Kidney (tissue), 14 donors: Measurements from ENCODE around the gene E2F2. TPM values are rescaled to one million over a fixed set of nuclear protein-coding genes. Genes with fewer than 3 reads are reported as not detected.

Experiments
- DNase-seq, 5 donors: peaks; one replicate each; pipeline ENCODE4 v3.0.0-alpha.2; 2013 to 2020
- FAIRE-seq: peaks from 2 replicates; lab custom pipeline; 2012; peaks lifted over from hg19 to GRCh38; lab: Jason Lieb, UNC
- H3K27ac ChIP-seq, 2 donors: one replicate each; pipeline ENCODE4 v1.7.0; 2013; ENCODE audit warnings: low read depth in 2 of 2, low read length in 2 of 2, inconsistent platforms in 1 of 2
- H3K27me3 ChIP-seq: one replicate; pipeline ENCODE4 v1.7.1; 2013; ENCODE audit warnings: low read length, inconsistent platforms; ENCODE audit not compliant: control insufficient read depth, insufficient read depth
- H3K36me3 ChIP-seq, 3 donors: one replicate each; pipeline versions ENCODE4 v1.7.0 to v1.7.1; 2013; ENCODE audit warnings: low read length in 3 of 3, control low read depth in 1 of 3, inconsistent platforms in 1 of 3; ENCODE audit not compliant: insufficient read depth in 3 of 3, control insufficient read depth in 2 of 3
- H3K4me1 ChIP-seq, 3 donors: one replicate each; pipeline versions ENCODE4 v1.7.0 to v1.7.1; 2013; ENCODE audit warnings: low read length in 3 of 3, inconsistent platforms in 1 of 3, low read depth in 1 of 3; ENCODE audit not compliant: control insufficient read depth in 2 of 3, insufficient read depth in 2 of 3
- H3K4me3 ChIP-seq, 3 donors: one replicate each; pipeline versions ENCODE4 v1.7.0 to v1.8.1; 2013; ENCODE audit warnings: low read length in 3 of 3, control low read depth in 1 of 3, inconsistent platforms in 1 of 3
- H3K9ac ChIP-seq, 3 donors: one replicate each; pipeline versions ENCODE4 v1.7.0 to v1.7.1; 2013; ENCODE audit warnings: low read length in 3 of 3, control low read depth in 1 of 3, inconsistent platforms in 1 of 3
- H3K9me3 ChIP-seq, 3 donors: one replicate each; pipeline versions ENCODE4 v1.7.0 to v1.7.1; 2013; ENCODE audit warnings: low read length in 3 of 3, control low read depth in 1 of 3, inconsistent platforms in 1 of 3; ENCODE audit not compliant: control insufficient read depth in 2 of 3, insufficient read depth in 1 of 3
- CTCF ChIP-seq: IDR thresholded peaks from 3 replicates; pipeline ENCODE4 v1.5.1; 2012; ENCODE audit warnings: mild to moderate bottlenecking, moderate library complexity, borderline replicate concordance; ENCODE audit not compliant: insufficient read depth; ENCODE audit errors: extremely low read depth
- intact Hi-C: fragments of 100-400 bp; cut with DNase I; formaldehyde crosslinking; loops from one replicate; pipeline ENCODE4 v1.11.1; 2022
- polyA plus RNA-seq: library from polyadenylated mRNA; stranded (reverse); fragments of 350-450 nt; fragmentation: Illumina TruSeq; extraction: RNeasy Lipid Tissue Mini Kit (QIAGEN cat#74804); gene quantifications from one replicate; pipeline ENCODE4 v1.2.3, GENCODE V29; 2014; ENCODE audit warnings: low read depth, low replicate concordance; ENCODE audit not compliant: insufficient read depth
- total RNA-seq: library from RNA; stranded (reverse); fragmentation: NEBNext Ultra II Directional; extraction: Animal tissue kit (Norgen Biotek cat#: 25700); gene quantifications from one replicate; pipeline ENCODE4 v1.2.1, GENCODE V29; 2021
- donor health status: control.
- donor health status: control.
- donor health status: control.
- donor health status: control.
- donor health status: control.
- donor health status: DM: yes; HTN: yes; CAD: no.
- donor health status: Normal renal cell carcinoma (clear cell type).

E2F2 gene
- total and polyA plus RNA-seq, 2 donors from 2014 or later: 0.50 TPM; not detected in 1

DNA sequence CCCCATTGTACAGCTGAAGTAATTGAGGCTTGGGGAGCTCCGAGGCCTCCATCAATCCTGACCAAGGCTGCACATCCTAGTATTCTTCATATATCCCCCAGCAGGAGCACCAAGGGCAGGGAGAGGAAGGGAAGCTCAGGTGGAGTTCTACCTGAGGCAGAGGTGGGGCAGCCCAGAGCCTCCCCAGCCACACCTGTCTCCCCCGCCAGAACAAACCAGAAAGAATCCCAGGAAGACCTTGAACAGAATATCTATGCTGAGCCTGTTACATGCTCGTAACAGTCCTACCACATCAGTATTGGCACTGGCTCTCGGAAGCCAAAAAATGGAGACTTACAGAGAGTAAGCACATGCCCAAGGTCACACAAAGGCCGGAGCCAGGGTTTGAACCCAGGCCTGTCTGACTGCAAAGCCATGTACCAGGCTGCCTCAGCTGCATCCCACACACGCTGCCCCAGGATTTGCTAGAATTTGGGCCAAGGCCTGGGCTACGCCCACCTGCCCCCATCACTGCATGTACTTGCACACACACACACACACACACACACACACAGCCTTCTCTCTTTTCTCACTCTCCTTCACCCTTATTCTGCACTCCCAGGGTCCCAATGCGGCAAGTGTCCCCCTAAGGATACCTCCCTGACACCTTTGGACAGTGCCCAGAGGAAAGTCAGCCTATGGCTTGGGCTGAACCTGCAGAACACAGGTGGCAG, 4.5 kb downstream of the E2F2 start:
- no peaks in the 10 kb centered on the region for H3K9me3 ChIP-seq
- no peak overlapping the region for H3K9ac ChIP-seq
- H3K36me3 ChIP-seq: no peaks in the 10 kb centered on the region
- peaks cover 0 to 13% (median 0%) of the 10 kb centered on the region in 3 donors for H3K4me1 ChIP-seq
- DNase-seq (no peak), FAIRE-seq (no peak)
- intact Hi-C loops: no loop called here
- H3K27ac ChIP-seq: no peak overlapping the region
- H3K27me3 ChIP-seq: no peaks in the 10 kb centered on the region
- no peak overlapping the region for H3K4me3 ChIP-seq
- no peak for TF ChIP-seq CTCF

DNA sequence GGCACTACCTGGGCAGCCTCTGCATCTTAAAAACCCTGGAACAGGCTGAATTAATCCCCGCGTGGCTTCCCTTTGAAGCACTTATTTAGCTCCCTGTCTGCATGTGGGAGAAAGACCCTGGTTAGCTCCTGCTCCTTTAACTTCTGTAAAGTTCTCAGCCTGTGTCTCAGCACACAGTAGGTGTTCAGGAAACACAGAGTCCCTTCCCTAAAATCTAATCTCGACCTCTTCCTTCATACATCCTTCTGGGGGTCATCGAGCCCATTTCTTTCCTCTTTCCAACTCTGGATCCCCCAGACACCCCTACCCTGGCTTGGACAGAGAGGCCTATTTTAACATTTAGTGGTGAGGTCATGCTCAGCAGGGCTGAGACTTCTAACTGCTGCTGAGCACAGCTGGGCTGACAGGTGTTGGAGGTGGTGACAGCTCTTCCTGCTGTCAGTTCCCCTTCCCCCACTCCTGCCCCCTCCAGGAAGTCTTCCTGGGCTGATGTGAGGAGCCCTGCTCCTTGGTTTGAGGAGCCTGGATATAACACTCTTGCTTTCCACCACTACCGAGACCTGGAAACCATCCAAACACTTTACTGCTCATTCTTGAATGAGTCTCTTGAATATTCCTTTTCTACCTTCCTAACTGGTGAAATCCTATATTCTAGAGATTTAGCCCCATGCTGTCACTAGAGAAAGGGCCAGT, 5.3 kb downstream of the E2F2 start:
- Histone ChIP-seq H3K4me3 (no peak overlapping the region), H3K36me3 (no peaks in the 10 kb centered on the region), H3K9ac (no peak overlapping the region), H3K27ac (no peak overlapping the region), H3K27me3 (no peaks in the 10 kb centered on the region), H3K9me3 (no peaks in the 10 kb centered on the region), H3K4me1 (peaks cover 0 to 9% (median 0%) of the 10 kb centered on the region in 3 donors)
- no peak for FAIRE-seq
- intact Hi-C loops: no loop called here
- TF ChIP-seq CTCF: no peak
- no peak for DNase-seq

DNA sequence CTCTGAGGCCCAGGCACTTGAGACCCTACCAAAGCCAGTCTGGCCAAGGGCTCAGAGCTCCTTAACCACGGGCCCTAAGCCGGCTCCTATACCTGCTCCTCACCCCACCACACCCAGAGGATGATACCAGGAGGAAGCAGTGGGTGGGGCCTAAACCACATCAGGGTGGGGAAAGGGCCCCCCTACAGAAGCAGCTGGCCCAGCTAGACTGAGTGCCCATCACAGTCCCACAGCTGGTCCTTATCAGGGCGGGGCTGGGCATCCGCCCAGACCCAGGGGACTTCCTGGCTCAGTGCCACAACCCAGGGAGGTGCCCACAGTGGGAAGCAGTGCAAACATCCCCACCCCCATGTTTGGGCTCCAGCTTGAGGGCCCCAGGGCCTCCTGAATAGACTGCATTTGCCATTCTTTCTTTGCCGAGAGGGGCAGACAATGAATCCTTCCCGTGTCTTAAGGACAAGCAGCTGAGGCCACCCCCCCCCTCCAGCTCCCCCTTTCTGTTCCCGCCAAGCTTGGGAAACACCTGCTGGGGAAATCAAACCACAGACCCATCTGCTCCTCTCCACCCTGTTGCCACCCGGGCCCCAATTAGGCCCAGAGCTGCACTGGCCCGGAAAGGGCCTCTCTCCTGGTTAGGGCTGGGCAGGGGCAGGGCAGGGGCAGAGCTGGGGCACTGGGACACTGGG, 6.2 kb downstream of the E2F2 start:
- Histone ChIP-seq H3K4me1 (peaks cover 0 to 3% (median 0%) of the 10 kb centered on the region in 3 donors), H3K36me3 (no peaks in the 10 kb centered on the region), H3K4me3 (no peak overlapping the region), H3K27ac (no peak overlapping the region), H3K27me3 (no peaks in the 10 kb centered on the region), H3K9ac (no peak overlapping the region), H3K9me3 (no peaks in the 10 kb centered on the region)
- intact Hi-C loops: no loop called here
- DNase-seq (no peak), FAIRE-seq (no peak)
- TF ChIP-seq CTCF: no peak
